GM12878 (cell line): ENCODE data around the gene CD300H. TPM values are rescaled to one million over a fixed set of nuclear protein-coding genes. Genes with fewer than 3 reads are reported as not detected.
A peak's percentile ranks its signal among the peaks of the same experiment; 100 is the strongest.

Experiments
- ATF7 ChIP-seq: fragments of 450-650 bp; IDR thresholded peaks from 2 replicates; pipeline ENCODE4 v1.6.1; 2016; ENCODE audit warnings: low read depth, mild to moderate bottlenecking
- BRCA1 ChIP-seq: IDR thresholded peaks from 2 replicates; pipeline ENCODE4 v1.6.1; 2011; ENCODE audit warnings: low read depth, low read length, improper control_type of control experiment
- CHD1 ChIP-seq: IDR thresholded peaks from 2 replicates; pipeline ENCODE4 v1.6.1; 2012; ENCODE audit warnings: low read depth, low read length, improper control_type of control experiment
- DPF2 ChIP-seq: fragments of 450-650 bp; IDR thresholded peaks from 2 replicates; pipeline ENCODE4 v1.6.1; 2017; ENCODE audit warnings: mild to moderate bottlenecking
- ESRRA ChIP-seq: IDR thresholded peaks from 2 replicates; pipeline ENCODE4 v1.6.1; 2012; ENCODE audit warnings: mild to moderate bottlenecking, low read length, improper control_type of control experiment
- IKZF2 ChIP-seq, 2 experiments: fragments of 450-650 bp; IDR thresholded peaks; 2 replicates each; pipeline ENCODE4 v1.6.1; 2017; ENCODE audit warnings: mild to moderate bottlenecking in 2 of 2, moderate library complexity in 2 of 2
- JUNB ChIP-seq: IDR thresholded peaks from 2 replicates; pipeline ENCODE4 v1.6.1; 2016; ENCODE audit warnings: antibody characterized with exemption, mild to moderate bottlenecking
- LARP7 ChIP-seq: fragments of 450-650 bp; IDR thresholded peaks from 2 replicates; pipeline ENCODE4 v1.6.1; 2017; ENCODE audit warnings: mild to moderate bottlenecking
- NBN ChIP-seq: fragments of 450-650 bp; IDR thresholded peaks from 2 replicates; pipeline ENCODE4 v1.6.1; 2016
- NFXL1 ChIP-seq: fragments of 450-650 bp; IDR thresholded peaks from 2 replicates; pipeline ENCODE4 v1.6.1; 2017; ENCODE audit warnings: antibody characterized with exemption, mild to moderate bottlenecking, borderline replicate concordance
- PAX5 ChIP-seq: IDR thresholded peaks from 2 replicates; pipeline ENCODE4 v1.6.1; 2011; ENCODE audit warnings: low read depth, low read length, borderline replicate concordance
- SIX5 ChIP-seq: IDR thresholded peaks from 2 replicates; pipeline ENCODE4 v1.6.1; 2011; ENCODE audit warnings: mild to moderate bottlenecking, low read depth, low read length, moderate library complexity; ENCODE audit not compliant: severe bottlenecking
- TCF12 ChIP-seq: IDR thresholded peaks from 2 replicates; pipeline ENCODE4 v1.6.1; 2011; ENCODE audit warnings: low read depth, mild to moderate bottlenecking, low read length
- polyA plus RNA-seq, 11 experiments: library from polyadenylated mRNA; depleted of rRNA in 4 of 11; unstranded in 6 of 11; stranded (reverse) in 5 of 11; fragments of >200 nt; fragmentation: Nextera tagmentation in 4 of 11; fragmentation: Illumina TruSeq in 1 of 11; extraction: Ambion mirVana in 4 of 11; extraction: Trizol in 1 of 11; gene quantifications; 1 replicate in 1 of 11; 2 replicates in 10 of 11; pipeline versions ENCODE4 v1.2.1 to v1.2.3, GENCODE V29; 2011 to 2016; ENCODE audit warnings: inconsistent platforms in 2 of 11, missing spikeins in 2 of 11, low read depth in 1 of 11
- total RNA-seq, 4 experiments: library from RNA; depleted of rRNA in 3 of 4; stranded (reverse); fragments of >200 nt in 3 of 4; fragmentation: Illumina TruSeq in 1 of 4; extraction: Trizol in 1 of 4; gene quantifications; 2 replicates each; pipeline versions ENCODE4 v1.2.1 to v1.2.3, GENCODE V29; 2013 to 2021
- TF ChIP-seq, protein P1 (sequence below): fragments of 150-350 bp; IDR thresholded peaks from 2 replicates; pipeline ENCODE4 v1.6.1; 2016; ENCODE audit warnings: low read depth, low read length
- TF ChIP-seq, protein P2 (sequence below): fragments of 450-650 bp; IDR thresholded peaks from 2 replicates; pipeline ENCODE4 v1.6.1; 2016; ENCODE audit warnings: mild to moderate bottlenecking
- TF ChIP-seq, protein P3 (sequence below): IDR thresholded peaks from 2 replicates; pipeline ENCODE4 v1.6.1; 2011; ENCODE audit warnings: low read depth, low read length, improper control_type of control experiment, borderline replicate concordance
- TF ChIP-seq, protein P4 (sequence below): fragments of 450-650 bp; IDR thresholded peaks from 2 replicates; pipeline ENCODE4 v1.6.1; 2017; ENCODE audit warnings: mild to moderate bottlenecking, moderate library complexity
- TF ChIP-seq, protein P5 (sequence below): IDR thresholded peaks from 2 replicates; pipeline ENCODE4 v1.6.1; 2012; ENCODE audit warnings: low read depth, low read length, improper control_type of control experiment
- TF ChIP-seq, protein P6 (sequence below): fragments of 450-650 bp; conservative IDR thresholded peaks from 2 replicates; pipeline ENCODE4 v1.6.1; 2017; ENCODE audit warnings: mild to moderate bottlenecking, moderate library complexity

CD300H gene
- total and polyA plus RNA-seq, 10 of the 15 experiments (the other 5 are each of a cell fraction or from before 2014, with no cell fraction given) = not detected

DNA sequence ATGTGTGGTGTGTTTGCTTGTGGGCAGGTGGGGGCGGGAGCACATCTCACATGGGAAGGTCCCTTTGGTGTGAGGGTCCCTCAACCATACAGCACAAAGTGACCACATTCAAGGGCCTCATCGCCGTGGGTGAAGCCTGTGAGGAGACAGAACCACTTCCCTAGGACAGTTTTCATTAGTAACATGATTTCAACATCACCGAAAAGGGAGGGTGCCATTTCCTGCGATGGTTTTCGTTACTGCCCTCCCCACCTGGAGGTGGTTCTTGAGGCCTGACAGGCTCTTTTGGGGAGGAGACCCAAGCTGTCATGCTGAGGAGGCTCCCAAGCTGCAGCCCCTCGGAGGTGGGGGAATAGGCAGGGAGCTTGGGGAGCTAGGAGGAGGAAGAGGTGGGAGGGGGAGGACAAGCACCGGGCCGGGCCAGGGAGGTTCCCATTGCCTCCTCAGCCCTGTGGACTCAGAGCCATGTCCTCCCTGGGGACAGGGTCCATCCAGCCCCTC lies 45.6 kb downstream of the CD300H start (continued):
- TF ChIP-seq, protein P1, sequence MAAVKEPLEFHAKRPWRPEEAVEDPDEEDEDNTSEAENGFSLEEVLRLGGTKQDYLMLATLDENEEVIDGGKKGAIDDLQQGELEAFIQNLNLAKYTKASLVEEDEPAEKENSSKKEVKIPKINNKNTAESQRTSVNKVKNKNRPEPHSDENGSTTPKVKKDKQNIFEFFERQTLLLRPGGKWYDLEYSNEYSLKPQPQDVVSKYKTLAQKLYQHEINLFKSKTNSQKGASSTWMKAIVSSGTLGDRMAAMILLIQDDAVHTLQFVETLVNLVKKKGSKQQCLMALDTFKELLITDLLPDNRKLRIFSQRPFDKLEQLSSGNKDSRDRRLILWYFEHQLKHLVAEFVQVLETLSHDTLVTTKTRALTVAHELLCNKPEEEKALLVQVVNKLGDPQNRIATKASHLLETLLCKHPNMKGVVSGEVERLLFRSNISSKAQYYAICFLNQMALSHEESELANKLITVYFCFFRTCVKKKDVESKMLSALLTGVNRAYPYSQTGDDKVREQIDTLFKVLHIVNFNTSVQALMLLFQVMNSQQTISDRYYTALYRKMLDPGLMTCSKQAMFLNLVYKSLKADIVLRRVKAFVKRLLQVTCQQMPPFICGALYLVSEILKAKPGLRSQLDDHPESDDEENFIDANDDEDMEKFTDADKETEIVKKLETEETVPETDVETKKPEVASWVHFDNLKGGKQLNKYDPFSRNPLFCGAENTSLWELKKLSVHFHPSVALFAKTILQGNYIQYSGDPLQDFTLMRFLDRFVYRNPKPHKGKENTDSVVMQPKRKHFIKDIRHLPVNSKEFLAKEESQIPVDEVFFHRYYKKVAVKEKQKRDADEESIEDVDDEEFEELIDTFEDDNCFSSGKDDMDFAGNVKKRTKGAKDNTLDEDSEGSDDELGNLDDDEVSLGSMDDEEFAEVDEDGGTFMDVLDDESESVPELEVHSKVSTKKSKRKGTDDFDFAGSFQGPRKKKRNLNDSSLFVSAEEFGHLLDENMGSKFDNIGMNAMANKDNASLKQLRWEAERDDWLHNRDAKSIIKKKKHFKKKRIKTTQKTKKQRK = no peak
- TF ChIP-seq NBN (0 out of 2 replicates have a peak, but pooled peaks have one; percentile 33), NFXL1 (no peak), PAX5 (peak; percentile 62; the same call in 1 of the 2 replicates), CHD1 (no peak), JUNB (no peak), LARP7 (no peak), ATF7 (peak; percentile 50; the same call in 1 of the 2 replicates), BRCA1 (no peak), SIX5 (no peak), IKZF2 (IDR thresholded peaks at IDR 0.05) (peak; percentile 30 to 56; a peak in 2 of 4 replicates), TCF12 (0 out of 2 replicates have a peak, but pooled peaks have one; percentile 21), ESRRA (no peak), DPF2 (0 out of 2 replicates have a peak, but pooled peaks have one; percentile 28)
- TF ChIP-seq, protein P2, sequence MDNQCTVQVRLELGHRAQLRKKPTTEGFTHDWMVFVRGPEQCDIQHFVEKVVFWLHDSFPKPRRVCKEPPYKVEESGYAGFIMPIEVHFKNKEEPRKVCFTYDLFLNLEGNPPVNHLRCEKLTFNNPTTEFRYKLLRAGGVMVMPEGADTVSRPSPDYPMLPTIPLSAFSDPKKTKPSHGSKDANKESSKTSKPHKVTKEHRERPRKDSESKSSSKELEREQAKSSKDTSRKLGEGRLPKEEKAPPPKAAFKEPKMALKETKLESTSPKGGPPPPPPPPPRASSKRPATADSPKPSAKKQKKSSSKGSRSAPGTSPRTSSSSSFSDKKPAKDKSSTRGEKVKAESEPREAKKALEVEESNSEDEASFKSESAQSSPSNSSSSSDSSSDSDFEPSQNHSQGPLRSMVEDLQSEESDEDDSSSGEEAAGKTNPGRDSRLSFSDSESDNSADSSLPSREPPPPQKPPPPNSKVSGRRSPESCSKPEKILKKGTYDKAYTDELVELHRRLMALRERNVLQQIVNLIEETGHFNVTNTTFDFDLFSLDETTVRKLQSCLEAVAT = peak; percentile 3; the same call in 1 of the 2 replicates
- TF ChIP-seq, protein P3, sequence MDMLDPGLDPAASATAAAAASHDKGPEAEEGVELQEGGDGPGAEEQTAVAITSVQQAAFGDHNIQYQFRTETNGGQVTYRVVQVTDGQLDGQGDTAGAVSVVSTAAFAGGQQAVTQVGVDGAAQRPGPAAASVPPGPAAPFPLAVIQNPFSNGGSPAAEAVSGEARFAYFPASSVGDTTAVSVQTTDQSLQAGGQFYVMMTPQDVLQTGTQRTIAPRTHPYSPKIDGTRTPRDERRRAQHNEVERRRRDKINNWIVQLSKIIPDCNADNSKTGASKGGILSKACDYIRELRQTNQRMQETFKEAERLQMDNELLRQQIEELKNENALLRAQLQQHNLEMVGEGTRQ = no peak
- TF ChIP-seq, protein P4, sequence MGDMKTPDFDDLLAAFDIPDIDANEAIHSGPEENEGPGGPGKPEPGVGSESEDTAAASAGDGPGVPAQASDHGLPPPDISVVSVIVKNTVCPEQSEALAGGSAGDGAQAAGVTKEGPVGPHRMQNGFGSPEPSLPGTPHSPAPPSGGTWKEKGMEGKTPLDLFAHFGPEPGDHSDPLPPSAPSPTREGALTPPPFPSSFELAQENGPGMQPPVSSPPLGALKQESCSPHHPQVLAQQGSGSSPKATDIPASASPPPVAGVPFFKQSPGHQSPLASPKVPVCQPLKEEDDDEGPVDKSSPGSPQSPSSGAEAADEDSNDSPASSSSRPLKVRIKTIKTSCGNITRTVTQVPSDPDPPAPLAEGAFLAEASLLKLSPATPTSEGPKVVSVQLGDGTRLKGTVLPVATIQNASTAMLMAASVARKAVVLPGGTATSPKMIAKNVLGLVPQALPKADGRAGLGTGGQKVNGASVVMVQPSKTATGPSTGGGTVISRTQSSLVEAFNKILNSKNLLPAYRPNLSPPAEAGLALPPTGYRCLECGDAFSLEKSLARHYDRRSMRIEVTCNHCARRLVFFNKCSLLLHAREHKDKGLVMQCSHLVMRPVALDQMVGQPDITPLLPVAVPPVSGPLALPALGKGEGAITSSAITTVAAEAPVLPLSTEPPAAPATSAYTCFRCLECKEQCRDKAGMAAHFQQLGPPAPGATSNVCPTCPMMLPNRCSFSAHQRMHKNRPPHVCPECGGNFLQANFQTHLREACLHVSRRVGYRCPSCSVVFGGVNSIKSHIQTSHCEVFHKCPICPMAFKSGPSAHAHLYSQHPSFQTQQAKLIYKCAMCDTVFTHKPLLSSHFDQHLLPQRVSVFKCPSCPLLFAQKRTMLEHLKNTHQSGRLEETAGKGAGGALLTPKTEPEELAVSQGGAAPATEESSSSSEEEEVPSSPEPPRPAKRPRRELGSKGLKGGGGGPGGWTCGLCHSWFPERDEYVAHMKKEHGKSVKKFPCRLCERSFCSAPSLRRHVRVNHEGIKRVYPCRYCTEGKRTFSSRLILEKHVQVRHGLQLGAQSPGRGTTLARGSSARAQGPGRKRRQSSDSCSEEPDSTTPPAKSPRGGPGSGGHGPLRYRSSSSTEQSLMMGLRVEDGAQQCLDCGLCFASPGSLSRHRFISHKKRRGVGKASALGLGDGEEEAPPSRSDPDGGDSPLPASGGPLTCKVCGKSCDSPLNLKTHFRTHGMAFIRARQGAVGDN = 0 out of 2 replicates have a peak, but pooled peaks have one; percentile 44
- TF ChIP-seq, protein P5, sequence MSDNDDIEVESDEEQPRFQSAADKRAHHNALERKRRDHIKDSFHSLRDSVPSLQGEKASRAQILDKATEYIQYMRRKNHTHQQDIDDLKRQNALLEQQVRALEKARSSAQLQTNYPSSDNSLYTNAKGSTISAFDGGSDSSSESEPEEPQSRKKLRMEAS = no peak
- TF ChIP-seq, protein P6, sequence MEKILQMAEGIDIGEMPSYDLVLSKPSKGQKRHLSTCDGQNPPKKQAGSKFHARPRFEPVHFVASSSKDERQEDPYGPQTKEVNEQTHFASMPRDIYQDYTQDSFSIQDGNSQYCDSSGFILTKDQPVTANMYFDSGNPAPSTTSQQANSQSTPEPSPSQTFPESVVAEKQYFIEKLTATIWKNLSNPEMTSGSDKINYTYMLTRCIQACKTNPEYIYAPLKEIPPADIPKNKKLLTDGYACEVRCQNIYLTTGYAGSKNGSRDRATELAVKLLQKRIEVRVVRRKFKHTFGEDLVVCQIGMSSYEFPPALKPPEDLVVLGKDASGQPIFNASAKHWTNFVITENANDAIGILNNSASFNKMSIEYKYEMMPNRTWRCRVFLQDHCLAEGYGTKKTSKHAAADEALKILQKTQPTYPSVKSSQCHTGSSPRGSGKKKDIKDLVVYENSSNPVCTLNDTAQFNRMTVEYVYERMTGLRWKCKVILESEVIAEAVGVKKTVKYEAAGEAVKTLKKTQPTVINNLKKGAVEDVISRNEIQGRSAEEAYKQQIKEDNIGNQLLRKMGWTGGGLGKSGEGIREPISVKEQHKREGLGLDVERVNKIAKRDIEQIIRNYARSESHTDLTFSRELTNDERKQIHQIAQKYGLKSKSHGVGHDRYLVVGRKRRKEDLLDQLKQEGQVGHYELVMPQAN = no peak
